Measurements from ENCODE around the gene UNC13A.

GRCh38 chr19:17669419-17669818 is 18.7 kb downstream of the UNC13A start:
- TF ChIP-seq CTCF (conservative IDR thresholded peaks at IDR 0.05; ENCODE audit: low read depth, low read length) (no peak), EZH2 (IDR thresholded peaks at IDR 0.05; ENCODE audit: borderline replicate concordance, low read depth, low read length, poor library complexity, severe bottlenecking) (no peak)
